HEK293T (cell line): Measurements from ENCODE around the gene TNFSF12.
"Not testable (repeated sequence)": the region's sequence is repeated elsewhere in the genome, so short reads cannot be mapped to it uniquely, and the experiment has no call there.

Source experiments
- CTCF ChIA-PET: fragments of 350-600 bp; formaldehyde crosslinking; extraction: SDS; loops from one replicate; lab custom pipeline; 2021; ENCODE audit warnings: antibody characterized with exemption, inconsistent platforms; lab: Yijun Ruan, JAX
- POLR2A ChIA-PET: fragments of 350-600 bp; formaldehyde crosslinking; extraction: SDS; loops from one replicate; lab custom pipeline; 2020; ENCODE audit warnings: antibody characterized with exemption, inconsistent platforms; lab: Yijun Ruan, JAX
- DNase-seq: peaks from one replicate; pipeline ENCODE4 v3.0.0; 2012; ENCODE audit warnings: mixed read lengths; ENCODE audit errors: extremely low spot score
- ARNT ChIP-seq: fragments of 450-650 bp; IDR thresholded peaks from 2 replicates; pipeline ENCODE4 v1.6.1; 2017; ENCODE audit warnings: mild to moderate bottlenecking
- BHLHE40 ChIP-seq: fragments of 450-650 bp; IDR thresholded peaks from 2 replicates; pipeline ENCODE4 v1.6.1; 2016; ENCODE audit warnings: mild to moderate bottlenecking, moderate library complexity, borderline replicate concordance
- CTBP1 ChIP-seq: fragments of 450-650 bp; IDR thresholded peaks from 2 replicates; pipeline ENCODE4 v1.6.1; 2016; ENCODE audit warnings: borderline replicate concordance
- ELF4 ChIP-seq: fragments of 450-650 bp; IDR thresholded peaks from 2 replicates; pipeline ENCODE4 v1.6.1; 2017; ENCODE audit warnings: antibody characterized with exemption
- FOXA1 ChIP-seq: fragments of 450-650 bp; IDR thresholded peaks from 2 replicates; pipeline ENCODE4 v1.6.1; 2016; ENCODE audit warnings: mild to moderate bottlenecking
- FOXK2 ChIP-seq: fragments of 450-650 bp; IDR thresholded peaks from 2 replicates; pipeline ENCODE4 v1.6.1; 2016; ENCODE audit warnings: mild to moderate bottlenecking
- FOXM1 ChIP-seq: fragments of 450-650 bp; IDR thresholded peaks from 2 replicates; pipeline ENCODE4 v1.6.1; 2017; ENCODE audit warnings: mild to moderate bottlenecking, borderline replicate concordance
- HDGF ChIP-seq: fragments of 450-650 bp; IDR thresholded peaks from 2 replicates; pipeline ENCODE4 v1.6.1; 2017; ENCODE audit warnings: antibody characterized with exemption, borderline replicate concordance
- L3MBTL2 ChIP-seq: fragments of 450-650 bp; conservative IDR thresholded peaks from 2 replicates; pipeline ENCODE4 v1.6.1; 2016; ENCODE audit warnings: mild to moderate bottlenecking
- LEF1 ChIP-seq: fragments of 450-650 bp; IDR thresholded peaks from 2 replicates; pipeline ENCODE4 v1.6.1; 2017; ENCODE audit warnings: mild to moderate bottlenecking, borderline replicate concordance
- NFRKB ChIP-seq: fragments of 450-650 bp; IDR thresholded peaks from 2 replicates; pipeline ENCODE4 v1.6.1; 2016; ENCODE audit warnings: mild to moderate bottlenecking, moderate library complexity
- SP1 ChIP-seq: fragments of 450-650 bp; IDR thresholded peaks from 2 replicates; pipeline ENCODE4 v1.6.1; 2017
- SUZ12 ChIP-seq: fragments of 450-650 bp; IDR thresholded peaks from 2 replicates; pipeline ENCODE4 v1.6.1; 2016; ENCODE audit warnings: mild to moderate bottlenecking
- TARDBP ChIP-seq: fragments of 450-650 bp; IDR thresholded peaks from 2 replicates; pipeline ENCODE4 v1.6.1; 2016
- ZNF384 ChIP-seq: fragments of 450-650 bp; IDR thresholded peaks from 2 replicates; pipeline ENCODE4 v1.6.1; 2016
- TF ChIP-seq, protein P1 (sequence below): fragments of 450-650 bp; IDR thresholded peaks from 2 replicates; pipeline ENCODE4 v1.6.1; 2016

TNFSF12 gene

DNA sequence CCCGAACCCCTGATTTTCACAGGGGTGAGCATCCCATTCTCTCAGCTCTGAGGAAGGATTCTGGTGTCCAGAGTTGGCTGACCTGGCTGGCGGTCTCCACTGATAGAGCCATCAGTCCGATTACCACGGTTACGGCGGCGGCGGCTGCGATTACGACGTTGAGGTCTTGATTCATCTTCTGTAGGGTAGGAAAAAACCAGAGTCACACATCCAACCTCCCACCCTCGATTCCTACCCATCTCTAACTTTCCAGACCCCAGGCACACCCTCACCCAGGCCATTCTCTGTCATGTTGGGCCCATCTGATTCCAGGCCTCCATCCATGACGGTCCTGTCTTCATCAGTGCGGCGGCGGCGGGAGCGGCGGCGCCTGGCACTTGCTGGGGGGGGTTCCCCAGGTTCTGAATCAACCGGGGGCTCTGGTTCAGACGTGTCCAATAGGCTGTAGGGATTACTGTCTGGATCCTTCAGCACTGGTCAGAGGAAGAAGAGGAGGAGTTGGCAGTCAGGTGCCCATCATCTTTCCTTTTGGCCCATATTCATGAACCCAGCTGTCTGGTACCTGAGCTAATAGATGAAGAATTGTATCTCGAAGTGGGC is 43.7 kb downstream of the TNFSF12 start:
- ChIA-PET CTCF (no interaction called here), POLR2A (interaction anchor here (1.0 to 3.3 kb wide), 3 partner anchors 8 to 94 kb away, joined by 3 to 21 read pairs (median 4); partner anchors contain the start of gene MPDU1)
- DNase-seq: no peak
- TF ChIP-seq ELF4: no peak
- no peak for TF ChIP-seq HDGF
- TF ChIP-seq TARDBP: no peak
- TF ChIP-seq BHLHE40: no peak
- no peak for TF ChIP-seq SP1
- no peak for TF ChIP-seq SUZ12
- TF ChIP-seq ARNT: no peak

DNA sequence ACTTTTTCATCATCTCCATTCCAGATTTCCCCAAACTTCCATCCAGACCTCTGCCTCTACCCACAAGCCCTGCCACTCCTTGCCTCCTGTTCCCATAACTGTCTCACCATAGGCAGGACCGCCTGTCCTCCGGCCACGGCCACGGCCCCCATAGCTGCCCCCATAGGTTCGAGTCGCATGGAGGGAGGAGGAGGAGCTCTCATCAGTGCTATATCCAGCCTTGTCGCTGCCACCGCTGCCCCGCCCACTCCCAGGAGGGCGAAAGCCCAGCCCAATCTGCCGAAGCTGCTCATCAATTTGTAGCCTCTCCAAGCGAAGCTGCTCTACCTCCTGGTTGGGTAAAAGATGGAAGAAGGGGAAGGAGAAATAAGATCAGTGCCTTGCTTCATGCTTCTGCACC is 44.4 kb downstream of the TNFSF12 start:
- ChIA-PET POLR2A (interaction anchor here (1.0 to 3.3 kb wide), 3 partner anchors 8 to 93 kb away, joined by 3 to 21 read pairs (median 4); partner anchors contain the start of gene MPDU1), CTCF (no interaction called here)
- DNase-seq: no peak
- TF ChIP-seq FOXK2: no peak
- TF ChIP-seq CTBP1: no peak
- no peak for TF ChIP-seq NFRKB
- TF ChIP-seq, protein P1, sequence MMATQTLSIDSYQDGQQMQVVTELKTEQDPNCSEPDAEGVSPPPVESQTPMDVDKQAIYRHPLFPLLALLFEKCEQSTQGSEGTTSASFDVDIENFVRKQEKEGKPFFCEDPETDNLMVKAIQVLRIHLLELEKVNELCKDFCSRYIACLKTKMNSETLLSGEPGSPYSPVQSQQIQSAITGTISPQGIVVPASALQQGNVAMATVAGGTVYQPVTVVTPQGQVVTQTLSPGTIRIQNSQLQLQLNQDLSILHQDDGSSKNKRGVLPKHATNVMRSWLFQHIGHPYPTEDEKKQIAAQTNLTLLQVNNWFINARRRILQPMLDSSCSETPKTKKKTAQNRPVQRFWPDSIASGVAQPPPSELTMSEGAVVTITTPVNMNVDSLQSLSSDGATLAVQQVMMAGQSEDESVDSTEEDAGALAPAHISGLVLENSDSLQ: no peak
- no peak for TF ChIP-seq LEF1
- no peak for TF ChIP-seq SUZ12
- TF ChIP-seq HDGF: no peak
- no peak for TF ChIP-seq BHLHE40
- no peak for TF ChIP-seq FOXM1
- no peak for TF ChIP-seq ELF4
- no peak for TF ChIP-seq L3MBTL2
- TF ChIP-seq FOXA1: no peak
- no peak for TF ChIP-seq ARNT
- TF ChIP-seq ZNF384: no peak
- no peak for TF ChIP-seq TARDBP
- no peak for TF ChIP-seq SP1

DNA sequence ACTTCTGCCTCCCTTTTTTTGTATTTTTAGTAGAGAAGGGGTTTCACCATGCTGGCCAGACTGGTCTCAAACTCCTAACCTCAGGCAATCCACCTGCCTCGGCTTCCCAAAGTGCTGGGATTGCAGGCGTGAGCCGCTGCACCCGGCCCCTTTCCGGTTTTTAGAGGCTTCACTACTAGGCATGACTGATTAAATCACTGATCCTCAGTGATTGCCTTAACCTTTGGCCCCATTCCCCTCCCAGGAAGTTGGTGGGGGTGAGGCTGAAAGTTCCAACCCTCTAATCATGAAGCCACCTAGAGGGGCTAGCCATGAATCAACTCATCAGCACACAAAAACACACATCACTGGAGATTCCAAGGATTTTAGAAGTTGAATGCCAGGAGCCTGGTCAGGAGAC is 48.7 kb downstream of the TNFSF12 start:
- DNase-seq, CTCF ChIA-PET: not testable (repeated sequence)
- POLR2A ChIA-PET: interaction anchor here (1.3 kb wide), 1 partner anchor 14 kb away, joined by 3 read pairs; the partner anchor contains the start of gene MPDU1

DNA sequence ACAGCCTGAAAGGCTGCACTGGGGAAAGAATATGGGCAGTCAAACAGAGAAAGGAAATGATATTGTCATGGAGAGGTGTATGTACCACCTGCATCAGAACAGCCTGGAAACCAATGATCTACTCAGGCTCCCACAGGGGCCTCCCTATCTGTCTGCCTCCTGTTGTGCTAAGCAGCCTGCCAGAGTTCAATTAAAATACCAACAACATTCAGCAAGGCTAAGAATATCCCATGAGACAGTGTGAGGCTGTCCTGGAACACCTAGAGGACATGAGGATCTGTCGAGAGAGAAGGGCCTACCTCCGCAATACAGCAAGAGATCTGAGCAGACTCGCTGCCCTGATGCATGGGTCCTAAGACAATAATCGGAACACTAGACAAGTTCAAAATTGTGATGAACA is 57.4 kb downstream of the TNFSF12 start:
- DNase-seq: no peak
- CTCF ChIA-PET: no interaction called here
- TF ChIP-seq FOXA1 (no peak), L3MBTL2 (no peak), FOXK2 (no peak), NFRKB (no peak), CTBP1 (no peak), TARDBP (no peak), ZNF384 (no peak), LEF1 (no peak), ELF4 (no peak), HDGF (no peak), ARNT (no peak), FOXM1 (no peak), SP1 (no peak), SUZ12 (no peak), BHLHE40 (no peak)
- TF ChIP-seq, protein P1: no peak

More for the DNA sequence above, 57.4 kb downstream of the TNFSF12 start:
- POLR2A ChIA-PET: no interaction called here
